Small intestine (tissue), 7 donors: ENCODE data around the gene TIMMDC1. TPM values are rescaled to one million over a fixed set of nuclear protein-coding genes. Genes with fewer than 3 reads are reported as not detected.
A peak's percentile ranks its signal among the peaks of the same experiment; 100 is the strongest.

Experiments used
- DNase-seq, 2 donors: peaks; one replicate each; pipeline versions ENCODE4 v3.0.0 to v3.0.0-alpha.2; 2013
- FAIRE-seq: peaks from 2 replicates; lab custom pipeline; 2012; peaks lifted over from hg19 to GRCh38; lab: Jason Lieb, UNC
- H3K27ac ChIP-seq, 3 donors: one replicate each; pipeline ENCODE4 v1.5.1; 2013; ENCODE audit warnings: low read length in 2 of 3, mild to moderate bottlenecking in 2 of 3, control low read depth in 1 of 3, inconsistent platforms in 1 of 3, low read depth in 1 of 3, moderate library complexity in 1 of 3
- H3K27me3 ChIP-seq, 3 donors: one replicate each; pipeline ENCODE4 v1.6.1; 2013; ENCODE audit warnings: low read length in 3 of 3, inconsistent platforms in 1 of 3; ENCODE audit not compliant: control insufficient read depth in 3 of 3, insufficient read depth in 3 of 3
- H3K36me3 ChIP-seq, 3 donors: one replicate each; pipeline ENCODE4 v1.6.1; 2013; ENCODE audit warnings: low read length in 3 of 3, inconsistent platforms in 1 of 3, low read depth in 1 of 3, mild to moderate bottlenecking in 1 of 3, moderate library complexity in 1 of 3; ENCODE audit not compliant: control insufficient read depth in 3 of 3, insufficient read depth in 2 of 3
- H3K4me1 ChIP-seq, 3 donors: one replicate each; pipeline ENCODE4 v1.6.1; 2013; ENCODE audit warnings: low read length in 2 of 3, inconsistent platforms in 1 of 3, low read depth in 1 of 3, mild to moderate bottlenecking in 1 of 3, moderate library complexity in 1 of 3; ENCODE audit not compliant: control insufficient read depth in 3 of 3, insufficient read depth in 2 of 3
- H3K4me3 ChIP-seq, 3 donors: one replicate each; pipeline ENCODE4 v1.5.1; 2013; ENCODE audit warnings: low read length in 3 of 3, control low read depth in 1 of 3, inconsistent platforms in 1 of 3, low read depth in 1 of 3, mild to moderate bottlenecking in 1 of 3, moderate library complexity in 1 of 3
- H3K9me3 ChIP-seq, 2 donors: one replicate each; pipeline ENCODE4 v1.6.1; 2013; ENCODE audit warnings: low read depth in 1 of 2, low read length in 1 of 2; ENCODE audit not compliant: control insufficient read depth in 2 of 2, insufficient read depth in 1 of 2
- WGBS, 3 donors: extraction: QIAGEN DNeasy Blood & Tissue Kit; methylation state at CpG; one replicate each; pipeline ENCODE4 v1.1.7; 2013; 5-methylcytosine and 5-hydroxymethylcytosine counted together
- polyA plus RNA-seq, 4 donors: library from polyadenylated mRNA; stranded (reverse) in 3 of 4; unstranded in 1 of 4; fragments of 200-250 nt in 3 of 4; fragments of 120-200 nt in 1 of 4; gene quantifications; one replicate each; pipeline versions ENCODE4 v1.2.1 to v1.2.3, GENCODE V29; 2013
- donor health status: healthy with polysubstance abuse.
- donor health status: control.
- donor health status: control.
- donor health status: Bipolar disorder and iron deficiency.
- donor health status: healthy.

TIMMDC1 gene
- polyA plus RNA-seq, 4 donors = 42.7 to 76.7 (median 61.8) TPM

DNA sequence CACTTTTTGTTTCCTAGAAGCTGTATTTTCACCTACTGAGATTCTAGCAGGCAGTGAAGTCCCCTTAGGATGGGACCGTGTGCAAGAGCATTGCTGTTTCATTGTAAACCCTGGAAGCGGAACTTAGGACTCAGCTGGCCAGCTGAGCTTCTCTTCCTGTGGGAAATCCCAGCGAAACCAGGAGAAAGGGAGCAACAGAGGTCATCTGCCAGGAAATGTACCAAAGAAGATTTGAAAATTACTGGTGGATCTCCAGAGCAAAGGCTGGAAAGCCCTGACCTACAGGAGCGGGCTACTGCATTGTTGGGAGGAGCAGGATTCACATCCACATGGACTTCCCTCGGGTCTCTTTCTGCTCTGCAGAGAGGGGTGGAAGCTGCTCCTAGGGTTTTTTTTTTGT is 73.3 kb downstream of the TIMMDC1 start:
- Histone ChIP-seq H3K27ac (peak overlapping the region in 1 of 3 donors; percentile 59), H3K4me3 (no peak overlapping the region), H3K9me3 (no peaks in the 10 kb centered on the region), H3K36me3 (no peaks in the 10 kb centered on the region), H3K4me1 (no peaks in the 10 kb centered on the region), H3K27me3 (no peaks in the 10 kb centered on the region)
- DNase-seq (no peak), FAIRE-seq (no peak)
- 74 to 90% (median 83%) methylated on average over 5 of the region's 5 CpGs for WGBS, 3 donors

Other genes with a start within 250 kb of the TIMMDC1 start
- gene ARHGAP31, start 204.2 kb upstream of the TIMMDC1 start, polyA plus RNA-seq = 1 to 10 TPM in 3 of 4 donors, under 1 TPM in 1; 0.89 to 6.4 (median 4.0) TPM
- 10 to 100 TPM in 1 of 4 donors, 1 to 10 TPM in 3; 4.2 to 39.5 (median 6.8) TPM for gene TMEM39A, start 34.9 kb upstream of the TIMMDC1 start, polyA plus RNA-seq
- gene POGLUT1, start 29.6 kb upstream of the TIMMDC1 start, polyA plus RNA-seq = 10 to 100 TPM in 1 of 4 donors, 1 to 10 TPM in 3; 4.6 to 17.3 (median 9.2) TPM
- gene CD80, start 61.1 kb downstream of the TIMMDC1 start, polyA plus RNA-seq = under 1 TPM in 3 of 4 donors, not detected in 1; 0.21 to 0.53 (median 0.27) TPM
- gene ADPRH, start 80.9 kb downstream of the TIMMDC1 start, polyA plus RNA-seq = 1 to 10 TPM in 3 of 4 donors, under 1 TPM in 1; 0.89 to 5.4 (median 2.1) TPM
- 10 to 100 TPM in 1 of 4 donors, 1 to 10 TPM in 1, not detected in 2; 5.0 to 15.3 TPM for gene PLA1A, start 99.3 kb downstream of the TIMMDC1 start, polyA plus RNA-seq
- 1 to 10 TPM; 1.8 to 8.6 (median 3.3) TPM for gene POPDC2, start 162.0 kb downstream of the TIMMDC1 start, polyA plus RNA-seq
- gene COX17, start 178.9 kb downstream of the TIMMDC1 start, polyA plus RNA-seq = 100 to 1,000 TPM in 3 of 4 donors, 10 to 100 TPM in 1; 65.8 to 313 (median 161) TPM
- gene CFAP91, start 204.5 kb downstream of the TIMMDC1 start, polyA plus RNA-seq = 1 to 10 TPM in 1 of 4 donors, under 1 TPM in 1, not detected in 2; 0.43 to 3.2 TPM